GM21367 (cell line): Measurements from ENCODE around the gene FBLN2.

Experiments
- ATAC-seq: cut with Tn5 transposase; IDR thresholded peaks from one replicate; pipeline ENCODE4 v1.9.1; 2021; ENCODE audit not compliant: unreplicated experiment

The FBLN2 gene

DNA sequence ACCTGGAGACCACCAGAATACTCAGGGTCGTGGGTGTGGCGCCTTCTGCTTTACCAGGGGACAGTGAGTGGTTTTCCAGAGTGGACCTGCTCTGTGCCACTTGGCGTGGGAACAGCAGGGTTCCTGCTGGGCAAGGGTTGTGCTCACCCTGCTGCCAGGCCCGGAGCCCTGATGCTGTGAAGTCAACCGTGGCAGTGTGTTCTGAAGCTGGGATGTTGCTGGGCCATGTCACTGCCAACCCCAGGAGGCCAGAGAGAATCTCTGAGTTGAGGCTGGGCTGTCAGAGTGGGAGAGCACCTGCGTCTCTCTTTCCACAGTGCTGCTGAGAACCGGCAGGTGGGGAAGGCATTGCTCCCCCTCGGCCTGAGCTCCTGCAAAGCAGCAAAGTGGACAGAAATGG is 48.7 kb downstream of the FBLN2 start:
- no peak for ATAC-seq

DNA sequence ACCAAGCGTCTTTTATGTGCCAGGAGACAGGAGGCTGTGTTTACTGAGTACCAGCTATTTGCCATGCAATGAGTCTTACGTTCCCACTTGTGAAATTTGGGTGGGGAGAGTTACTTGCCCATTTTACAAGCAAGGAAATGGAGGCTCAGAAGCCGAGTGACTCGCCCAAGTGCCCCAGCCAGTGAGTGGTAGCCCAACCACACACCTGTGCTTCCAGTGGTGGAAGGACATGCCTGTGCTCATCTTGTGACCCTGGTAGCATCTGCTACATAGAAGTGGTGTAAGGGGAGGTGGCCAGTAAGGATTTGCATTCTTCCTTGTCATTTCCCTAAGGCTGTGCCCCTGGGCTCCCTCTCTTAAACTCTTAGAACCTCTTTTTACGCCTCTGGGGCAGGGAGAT is 49.3 kb downstream of the FBLN2 start:
- no peak for ATAC-seq

DNA sequence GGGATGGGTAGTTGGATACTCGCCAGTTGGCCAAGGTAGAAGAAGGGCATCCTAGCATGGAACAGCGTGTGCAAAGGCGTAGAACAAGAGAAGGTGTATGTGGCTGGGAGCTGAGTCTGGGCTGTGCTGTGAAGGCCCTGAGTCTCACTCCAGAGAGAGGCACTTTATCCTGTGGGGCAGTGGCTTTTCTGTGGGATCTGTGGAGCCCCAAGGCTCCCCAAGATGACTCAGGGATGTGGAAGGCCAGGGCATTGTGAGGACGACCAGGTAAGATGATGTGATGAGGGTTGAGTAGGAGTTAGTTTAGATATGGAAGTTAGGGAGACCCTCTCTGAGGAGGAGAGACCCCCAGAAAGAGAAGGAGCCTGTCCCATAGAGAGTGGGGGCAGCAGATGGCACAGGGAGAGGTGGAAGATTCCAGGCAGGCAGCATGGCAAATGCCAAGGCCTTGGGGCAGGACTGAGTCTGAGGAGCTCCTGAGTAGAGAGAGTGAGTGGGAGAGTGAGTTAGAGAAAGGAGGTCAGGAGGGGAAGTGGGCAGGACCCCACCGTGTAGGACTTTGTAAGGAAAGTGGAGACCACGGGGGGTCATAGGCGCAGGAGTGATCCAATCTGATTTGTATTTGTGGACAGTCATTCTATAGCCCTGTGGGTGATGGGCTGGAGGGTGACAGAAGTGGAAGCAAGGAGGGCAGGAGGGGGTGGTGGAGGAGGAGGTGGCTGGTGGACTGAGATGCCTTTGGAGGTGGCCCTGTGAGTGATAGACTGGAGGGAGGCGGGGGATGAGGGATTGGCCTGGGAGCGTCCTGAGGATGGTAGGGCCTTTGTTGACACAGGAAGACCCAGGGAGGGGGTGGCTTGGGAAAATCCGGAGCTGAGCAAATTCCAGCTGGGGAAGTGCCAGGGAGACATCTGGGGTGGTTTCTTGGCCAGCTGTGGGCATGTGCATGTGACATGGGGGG is 50.3 kb downstream of the FBLN2 start:
- ATAC-seq = no peak

DNA sequence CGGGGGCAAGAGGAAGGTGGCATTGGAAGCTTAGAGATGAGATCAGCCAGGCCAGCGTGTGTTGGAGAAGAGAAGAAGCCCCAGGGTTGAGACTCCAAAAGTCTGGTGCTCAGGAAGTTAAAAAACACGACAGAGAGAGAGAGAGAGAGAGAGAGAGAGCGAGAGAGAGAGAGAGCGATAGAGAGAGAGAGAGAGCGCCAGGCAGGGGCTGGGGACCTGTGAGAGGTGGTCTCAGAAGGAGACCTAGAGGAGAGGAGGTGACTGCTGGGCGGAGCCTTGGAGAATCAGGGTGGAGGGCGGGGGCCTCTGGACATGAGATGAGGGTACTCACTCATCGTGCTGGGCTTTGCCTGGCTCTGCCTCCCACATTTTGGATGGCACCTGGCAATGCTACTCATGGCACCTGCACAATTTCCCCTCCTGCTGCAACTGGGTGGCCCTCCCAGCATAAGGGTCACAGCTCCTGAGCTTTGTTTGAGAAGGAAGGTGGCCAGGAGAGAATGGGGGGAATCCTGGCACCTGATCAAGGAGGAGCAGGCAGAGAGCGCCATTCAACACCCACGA is 51.0 kb downstream of the FBLN2 start:
- ATAC-seq = no peak

GRCh38 chr3:13600950-13601691 is 52.2 kb downstream of the FBLN2 start:
- no peak for ATAC-seq

DNA sequence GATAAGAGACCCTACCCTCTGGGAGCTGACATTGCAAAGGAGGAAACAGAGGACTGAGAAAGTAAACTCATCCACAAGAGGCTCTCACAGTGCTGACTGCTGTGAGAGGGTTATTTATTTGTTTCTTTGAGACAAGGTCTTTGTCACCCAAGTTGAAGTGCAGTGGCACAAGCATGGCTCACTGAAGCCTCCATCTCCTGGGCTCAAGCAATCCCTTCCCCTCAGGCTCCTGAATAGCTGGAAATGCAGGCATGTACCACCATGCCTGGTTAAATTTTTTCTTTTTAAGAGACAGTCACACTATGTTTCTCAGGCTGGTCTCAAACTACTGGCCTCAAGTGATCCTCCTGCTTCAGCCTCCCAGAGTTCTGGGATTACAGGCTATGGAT is 52.8 kb downstream of the FBLN2 start:
- ATAC-seq = no peak

DNA sequence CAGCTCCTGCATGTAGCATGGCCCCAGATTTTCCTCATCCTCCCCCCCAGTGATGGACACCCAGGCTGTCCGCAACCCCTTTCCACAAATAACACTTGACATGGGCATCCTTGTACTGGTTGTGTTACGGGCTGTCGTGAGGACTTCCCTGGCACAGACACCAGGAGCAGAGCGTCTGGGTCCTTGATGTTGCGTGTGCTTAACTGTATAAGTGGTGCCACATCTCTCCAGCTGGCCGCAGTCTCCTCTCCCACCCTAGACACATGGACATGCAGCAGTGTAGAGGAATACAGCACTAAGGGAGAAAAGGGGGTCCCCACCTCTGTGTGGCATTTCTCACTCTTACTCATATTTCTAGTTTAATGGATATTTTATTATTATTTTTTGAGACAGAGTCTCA is 56.6 kb downstream of the FBLN2 start:
- no peak for ATAC-seq

- ATAC-seq = no peak
These were observed 59.1 kb downstream of the FBLN2 start for GRCh38 chr3:13607821-13608597.

GRCh38 chr3:13608969-13609725 is 60.2 kb downstream of the FBLN2 start:
- ATAC-seq = no peak

- ATAC-seq = no peak
These were observed 61.2 kb downstream of the FBLN2 start for GRCh38 chr3:13610006-13610570.

DNA sequence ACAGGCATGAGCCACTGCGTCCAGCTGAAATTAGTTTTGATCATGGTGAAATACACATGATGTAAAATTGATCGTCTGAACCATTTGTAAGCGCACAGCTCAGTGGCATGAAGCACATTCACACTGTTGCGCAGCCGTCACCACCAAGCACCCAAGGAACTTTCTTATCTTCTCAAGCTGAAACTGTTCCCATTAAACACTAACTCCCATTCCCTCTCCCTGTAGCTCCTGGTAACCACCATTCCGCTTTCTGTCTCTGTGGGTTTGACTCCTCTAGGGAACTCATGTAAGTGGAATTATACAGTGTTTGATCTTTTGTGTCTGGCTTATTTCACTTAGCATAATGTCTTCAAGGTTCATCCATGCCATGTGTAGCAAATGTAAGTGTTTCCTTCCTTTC is 62.3 kb downstream of the FBLN2 start:
- no peak for ATAC-seq

- ATAC-seq = no peak
These were observed 63.9 kb downstream of the FBLN2 start for GRCh38 chr3:13612829-13613228.

GRCh38 chr3:13613343-13614190 is 64.6 kb downstream of the FBLN2 start:
- ATAC-seq = no peak

GRCh38 chr3:13614607-13615006 is 65.7 kb downstream of the FBLN2 start:
- ATAC-seq = no peak

- no peak for ATAC-seq
These were observed 66.1 kb downstream of the FBLN2 start for GRCh38 chr3:13615019-13615528.

GRCh38 chr3:13616359-13616758 is 67.4 kb downstream of the FBLN2 start:
- no peak for ATAC-seq

DNA sequence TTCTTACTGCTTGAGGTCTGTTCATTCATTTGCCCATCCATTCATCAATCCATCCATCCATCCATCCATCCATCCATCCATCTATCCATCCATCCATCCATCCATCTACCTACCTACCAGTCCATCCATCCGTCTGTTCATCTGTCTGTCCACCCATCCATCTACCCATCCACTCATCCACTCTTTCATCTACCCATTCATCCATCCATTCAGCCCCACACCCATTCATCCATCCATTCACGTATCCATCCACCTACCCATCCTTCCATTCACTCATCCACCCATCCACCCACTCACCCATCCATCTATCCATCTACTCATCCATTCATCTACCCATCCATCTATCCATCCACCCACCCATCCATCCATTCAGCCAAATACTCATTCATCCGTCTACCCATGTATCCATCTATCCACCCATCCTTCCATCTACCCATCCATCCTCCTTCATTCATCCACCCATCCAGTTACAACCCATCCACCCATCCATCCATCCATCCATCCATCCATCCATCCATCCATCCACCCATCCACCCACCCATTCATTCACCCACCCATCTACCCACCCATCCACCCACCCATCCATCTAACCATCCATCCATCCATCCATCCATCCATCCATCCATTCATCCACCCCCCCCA is 68.3 kb downstream of the FBLN2 start:
- ATAC-seq = no peak

DNA sequence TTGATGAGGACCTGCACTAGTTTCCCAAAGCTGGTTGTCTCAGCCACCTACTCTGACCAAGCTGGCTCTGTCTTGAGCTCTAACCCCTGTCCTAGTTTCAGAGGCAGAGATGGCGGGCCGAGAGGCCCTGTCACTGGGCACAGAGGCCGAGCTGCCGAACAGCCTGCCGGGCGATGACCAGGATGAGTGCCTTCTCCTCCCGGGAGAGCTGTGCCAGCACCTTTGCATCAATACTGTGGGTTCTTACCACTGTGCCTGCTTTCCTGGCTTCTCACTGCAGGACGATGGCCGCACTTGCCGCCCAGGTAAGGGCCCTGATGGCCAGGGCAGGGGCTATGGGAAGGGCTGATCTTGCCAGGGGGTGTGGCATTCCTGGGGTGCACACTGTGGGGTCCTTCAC is 69.1 kb downstream of the FBLN2 start:
- no peak for ATAC-seq
